ENCODE data around the gene KCNJ2.

DNA sequence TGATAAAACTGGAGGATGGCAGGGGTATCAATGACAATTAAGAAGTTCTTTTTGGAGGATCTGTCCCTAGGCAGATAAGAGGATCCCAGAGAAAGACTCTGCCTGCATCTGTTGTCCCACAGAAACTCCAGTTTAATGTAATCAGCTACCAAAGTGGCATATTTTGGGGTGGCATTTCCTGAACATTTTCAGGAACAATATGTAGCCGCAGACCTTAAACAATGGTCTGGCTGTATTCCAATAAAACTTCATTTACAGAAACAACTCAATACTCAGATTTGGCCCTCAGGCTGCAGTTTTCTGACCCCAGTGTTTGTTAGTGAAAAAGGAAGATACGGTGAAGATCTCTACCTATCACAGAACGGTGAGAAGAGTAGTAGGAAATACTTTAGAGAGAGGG is 48.2 kb upstream of the KCNJ2 start:
- TF ChIP-seq, protein P1, sequence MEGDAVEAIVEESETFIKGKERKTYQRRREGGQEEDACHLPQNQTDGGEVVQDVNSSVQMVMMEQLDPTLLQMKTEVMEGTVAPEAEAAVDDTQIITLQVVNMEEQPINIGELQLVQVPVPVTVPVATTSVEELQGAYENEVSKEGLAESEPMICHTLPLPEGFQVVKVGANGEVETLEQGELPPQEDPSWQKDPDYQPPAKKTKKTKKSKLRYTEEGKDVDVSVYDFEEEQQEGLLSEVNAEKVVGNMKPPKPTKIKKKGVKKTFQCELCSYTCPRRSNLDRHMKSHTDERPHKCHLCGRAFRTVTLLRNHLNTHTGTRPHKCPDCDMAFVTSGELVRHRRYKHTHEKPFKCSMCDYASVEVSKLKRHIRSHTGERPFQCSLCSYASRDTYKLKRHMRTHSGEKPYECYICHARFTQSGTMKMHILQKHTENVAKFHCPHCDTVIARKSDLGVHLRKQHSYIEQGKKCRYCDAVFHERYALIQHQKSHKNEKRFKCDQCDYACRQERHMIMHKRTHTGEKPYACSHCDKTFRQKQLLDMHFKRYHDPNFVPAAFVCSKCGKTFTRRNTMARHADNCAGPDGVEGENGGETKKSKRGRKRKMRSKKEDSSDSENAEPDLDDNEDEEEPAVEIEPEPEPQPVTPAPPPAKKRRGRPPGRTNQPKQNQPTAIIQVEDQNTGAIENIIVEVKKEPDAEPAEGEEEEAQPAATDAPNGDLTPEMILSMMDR (IDR thresholded peaks at IDR 0.05; ENCODE audit: low read depth, low read length, poor library complexity, severe bottlenecking) = no peak
- TF ChIP-seq EZH2phosphoT487 (IDR thresholded peaks at IDR 0.05; ENCODE audit: borderline replicate concordance, low read length) = no peak

All from DOHH2 (cell line).